HPDE6-E6E7 (cell line): ENCODE results near the gene DZIP1L.
"Not testable (repeated sequence)": the region's sequence is repeated elsewhere in the genome, so short reads cannot be mapped to it uniquely, and the experiment has no call there.

ENCODE experiments used
- DNase-seq: peaks from one replicate; pipeline ENCODE4 v3.0.0; 2011; ENCODE audit warnings: missing footprints; ENCODE audit errors: extremely low spot score

The DZIP1L gene, protein sequence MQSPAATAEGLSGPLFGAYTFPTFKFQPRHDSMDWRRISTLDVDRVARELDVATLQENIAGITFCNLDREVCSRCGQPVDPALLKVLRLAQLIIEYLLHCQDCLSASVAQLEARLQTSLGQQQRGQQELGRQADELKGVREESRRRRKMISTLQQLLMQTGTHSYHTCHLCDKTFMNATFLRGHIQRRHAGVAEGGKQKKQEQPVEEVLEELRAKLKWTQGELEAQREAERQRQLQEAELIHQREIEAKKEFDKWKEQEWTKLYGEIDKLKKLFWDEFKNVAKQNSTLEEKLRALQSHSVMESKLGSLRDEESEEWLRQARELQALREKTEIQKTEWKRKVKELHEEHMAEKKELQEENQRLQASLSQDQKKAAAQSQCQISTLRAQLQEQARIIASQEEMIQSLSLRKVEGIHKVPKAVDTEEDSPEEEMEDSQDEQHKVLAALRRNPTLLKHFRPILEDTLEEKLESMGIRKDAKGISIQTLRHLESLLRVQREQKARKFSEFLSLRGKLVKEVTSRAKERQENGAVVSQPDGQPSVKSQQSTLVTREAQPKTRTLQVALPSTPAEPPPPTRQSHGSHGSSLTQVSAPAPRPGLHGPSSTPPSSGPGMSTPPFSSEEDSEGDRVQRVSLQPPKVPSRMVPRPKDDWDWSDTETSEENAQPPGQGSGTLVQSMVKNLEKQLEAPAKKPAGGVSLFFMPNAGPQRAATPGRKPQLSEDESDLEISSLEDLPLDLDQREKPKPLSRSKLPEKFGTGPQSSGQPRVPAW

DNA sequence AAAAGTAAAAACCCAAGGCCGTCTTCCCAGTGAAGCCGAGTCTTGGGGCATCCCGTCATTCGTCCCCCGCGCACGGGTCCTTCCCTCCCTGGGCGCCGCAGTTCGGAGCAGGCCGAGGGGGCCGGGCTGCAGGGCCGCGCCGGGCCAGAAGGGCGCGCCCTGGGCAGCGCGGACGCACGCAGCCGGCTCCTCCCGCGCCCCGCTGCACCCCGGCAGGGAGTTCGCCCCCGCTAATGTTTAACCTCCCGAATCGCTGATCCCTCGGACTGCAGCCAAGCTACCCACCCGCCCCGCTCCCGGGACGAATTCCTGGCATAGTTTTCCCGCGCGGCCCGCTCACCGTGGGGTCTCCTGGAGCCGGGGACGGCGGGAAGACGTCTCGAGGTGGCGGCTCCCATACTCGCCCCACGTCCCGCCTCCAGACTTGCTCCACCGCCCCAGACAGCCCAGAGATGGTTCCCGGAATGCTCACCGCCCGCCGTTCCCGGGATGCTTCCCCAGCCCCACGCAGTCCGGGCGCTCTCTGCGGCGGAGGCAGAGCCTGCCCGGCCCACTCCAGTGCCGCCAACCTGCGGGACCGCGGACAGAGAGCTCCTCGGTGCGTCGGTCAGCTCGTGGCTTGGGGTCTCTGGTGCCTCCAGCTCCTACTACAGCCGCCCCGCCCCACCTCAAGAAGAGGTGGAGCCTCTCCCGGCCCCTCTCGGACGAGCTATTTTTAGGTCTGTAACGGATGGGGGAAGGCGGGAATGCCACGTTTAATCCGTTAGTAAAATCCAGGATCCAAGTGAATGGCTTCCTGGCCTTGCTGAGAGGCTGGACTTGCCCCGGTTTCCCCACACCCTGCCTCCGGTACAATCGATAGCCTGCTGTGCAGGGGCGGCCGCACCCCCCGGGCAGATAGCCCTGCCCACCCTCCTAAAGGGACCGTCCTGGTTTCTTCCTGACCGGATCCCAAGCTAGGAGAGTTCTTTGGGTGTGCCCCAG lies at the start of gene DZIP1L:
TSS of gene DZIP1L (minus strand) at position 621 of the 984 bp plus-strand sequence. CDS start 11,637 bp downstream, outside the sequence.
- DNase-seq = peak; percentile 49

DNA sequence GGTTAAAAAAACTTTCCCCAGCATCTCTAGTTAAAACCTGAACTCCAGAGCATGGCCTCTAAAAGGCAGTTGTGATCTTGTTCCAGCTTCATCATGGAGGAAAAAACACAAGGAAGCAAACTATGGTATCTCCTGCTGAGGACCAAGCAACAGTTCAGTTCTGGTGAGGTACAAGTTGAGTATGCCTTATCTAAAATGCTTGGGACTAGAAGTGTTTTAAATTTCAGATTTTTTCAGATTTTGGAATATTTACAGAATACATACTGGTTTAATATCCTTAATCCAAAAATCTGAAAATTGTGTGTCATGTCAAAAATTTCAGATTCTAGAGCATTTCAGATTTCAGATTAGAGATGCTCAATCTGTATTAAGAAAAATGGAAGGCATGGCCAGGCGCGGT lies 49.7 kb upstream of the DZIP1L start:
- DNase-seq = no peak

DNA sequence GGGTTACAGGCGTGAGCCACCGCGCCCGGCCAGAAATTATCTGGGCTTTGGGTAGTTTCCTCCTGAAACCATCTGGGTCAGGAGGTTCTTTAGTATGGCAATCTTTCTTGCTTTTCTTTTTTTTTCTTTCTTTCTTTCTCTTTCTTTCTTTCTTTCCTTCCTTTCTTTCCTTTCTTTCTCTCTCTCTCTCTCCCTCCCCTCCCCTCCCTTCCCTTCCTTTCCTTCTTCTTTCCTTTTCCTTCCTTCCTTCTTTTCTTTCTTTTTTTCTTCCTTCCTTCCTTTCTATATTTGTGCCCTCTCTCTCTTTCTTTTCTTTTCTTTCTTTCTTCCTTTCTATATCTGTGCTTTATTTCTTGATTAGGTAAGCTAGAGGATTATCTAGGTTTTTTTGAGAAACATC lies 42.3 kb upstream of the DZIP1L start:
- DNase-seq = no peak

DNA sequence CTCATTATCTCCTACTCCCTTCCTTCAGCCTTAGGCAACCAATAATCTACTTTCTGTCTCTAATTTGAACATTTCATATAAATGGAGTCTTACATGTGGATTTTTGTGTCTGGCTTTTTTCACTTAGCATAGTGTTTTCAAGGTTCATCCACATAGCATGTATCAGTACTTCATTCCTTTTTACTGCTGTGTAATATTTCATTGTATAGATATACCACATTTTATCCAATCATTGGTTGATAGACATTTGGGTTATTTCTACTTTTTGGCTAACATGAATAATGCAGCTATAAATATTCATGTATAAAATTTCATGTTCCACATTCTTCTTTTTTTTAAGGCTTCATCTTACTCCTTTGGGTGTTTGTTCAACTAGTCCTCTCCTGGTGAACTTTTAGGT lies 39.1 kb upstream of the DZIP1L start:
- no peak for DNase-seq

DNA sequence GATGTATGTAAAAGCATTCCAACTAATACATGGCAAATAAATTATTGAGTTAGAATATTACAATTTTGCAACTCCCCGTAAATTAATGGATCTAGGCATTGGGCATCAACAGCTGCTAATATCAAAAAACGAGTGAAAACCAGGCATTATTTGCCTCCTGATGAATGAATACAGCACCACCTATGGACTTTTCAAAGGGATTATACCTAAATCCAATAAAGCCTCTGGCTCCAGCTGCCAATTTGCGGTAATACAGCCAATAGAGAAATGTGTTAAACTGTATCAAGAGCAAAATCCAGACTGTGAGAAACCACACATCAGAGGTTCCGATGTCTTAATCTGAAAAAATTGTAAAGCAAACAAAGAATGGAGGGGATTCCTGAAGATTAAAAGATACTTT lies 33.1 kb upstream of the DZIP1L start:
- no peak for DNase-seq

DNA sequence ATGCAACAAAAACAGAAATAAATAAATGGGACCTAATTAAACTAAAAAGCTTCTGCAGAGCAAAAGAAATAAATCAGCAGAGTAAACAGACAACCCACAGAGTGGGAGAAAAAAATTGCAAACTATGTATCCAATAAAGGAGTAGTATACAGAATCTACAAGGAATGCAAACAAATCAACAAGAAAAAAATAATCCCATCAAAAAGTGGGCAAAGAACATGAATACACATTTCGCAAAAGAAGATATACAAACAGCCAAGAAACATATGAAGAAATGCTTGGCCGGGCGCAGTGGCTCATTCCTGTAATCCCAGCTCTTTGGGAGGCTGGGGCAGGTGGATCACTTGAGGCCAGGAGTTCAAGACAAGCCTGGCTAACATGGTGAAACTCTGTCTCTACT lies 26.8 kb upstream of the DZIP1L start:
- not testable (repeated sequence) for DNase-seq

DNA sequence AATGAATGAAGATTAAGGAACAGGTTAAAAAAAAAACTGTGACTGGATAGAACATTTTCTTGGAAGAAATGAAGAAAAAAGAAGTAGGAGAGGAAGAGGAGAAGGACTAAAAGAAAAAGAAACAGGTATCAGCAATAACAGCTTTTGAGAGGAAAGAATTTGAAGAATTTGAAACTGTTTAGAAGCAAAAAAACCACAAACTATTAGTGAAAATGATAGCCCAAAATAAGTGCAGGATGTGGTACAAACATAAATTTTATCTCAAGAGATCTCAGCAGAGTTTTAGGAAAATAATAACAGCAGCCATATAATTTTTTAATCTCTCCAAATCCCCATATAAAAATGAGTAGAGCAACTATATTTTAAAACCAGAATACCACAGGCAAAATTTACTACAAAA lies 25.5 kb upstream of the DZIP1L start:
- no peak for DNase-seq

DNA sequence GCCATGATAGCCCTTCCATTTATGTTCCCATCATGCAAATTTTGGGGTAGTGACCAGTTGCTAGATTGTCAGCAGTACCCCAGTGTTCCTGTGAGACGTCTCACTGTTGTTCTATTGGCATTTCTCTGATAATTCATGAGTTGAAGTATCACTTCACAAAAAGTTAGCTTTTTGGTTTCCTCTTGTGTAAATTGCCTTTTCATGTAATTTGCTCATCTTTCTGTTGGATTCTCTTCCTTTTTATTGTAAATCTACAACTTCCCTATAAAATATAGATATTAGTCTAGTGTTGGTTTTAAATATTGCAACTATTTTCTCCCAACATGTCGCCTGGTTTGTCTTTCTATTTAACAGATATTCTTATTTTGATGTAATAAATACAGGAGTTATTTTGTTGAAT lies 24.3 kb upstream of the DZIP1L start:
- DNase-seq = no peak

DNA sequence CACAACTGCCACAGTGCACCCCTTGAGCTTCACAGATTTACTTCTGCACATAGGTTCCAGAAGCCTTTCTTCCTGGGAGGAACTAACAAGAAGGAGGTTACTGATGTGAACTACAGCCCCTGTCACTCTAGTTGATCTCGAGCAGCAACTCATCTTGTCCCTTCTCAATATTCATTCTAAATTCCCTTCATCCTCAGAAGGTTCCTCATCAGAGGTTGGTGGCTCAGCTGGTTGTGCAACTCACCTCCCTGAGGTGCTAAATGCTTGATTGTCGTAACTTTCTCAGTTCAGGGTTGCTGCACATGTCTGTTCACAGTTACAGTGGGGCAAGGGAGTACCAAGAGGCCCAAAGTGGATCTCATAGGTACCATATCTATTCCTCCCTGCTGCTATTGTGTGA lies 22.5 kb upstream of the DZIP1L start:
- no peak for DNase-seq

DNA sequence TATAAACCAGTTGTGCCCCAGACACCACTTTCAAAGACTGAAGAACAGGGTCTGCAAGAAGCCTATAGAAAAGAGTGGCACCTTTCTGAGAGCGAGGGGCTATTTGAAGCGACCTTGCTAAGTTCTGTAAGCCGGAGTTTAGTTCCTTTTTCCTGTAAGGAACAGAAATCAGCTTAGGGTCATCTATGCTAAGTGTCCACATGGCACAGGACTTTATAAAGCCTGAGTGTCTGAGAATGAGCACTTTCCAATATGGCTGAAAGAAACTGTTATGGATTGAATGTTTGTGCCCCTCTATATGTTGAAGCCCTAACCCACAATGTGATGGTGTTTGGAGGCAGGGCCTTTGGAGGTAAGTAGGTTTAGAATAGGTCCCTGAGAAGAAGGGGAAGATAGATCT lies 20.8 kb upstream of the DZIP1L start:
- no peak for DNase-seq

DNA sequence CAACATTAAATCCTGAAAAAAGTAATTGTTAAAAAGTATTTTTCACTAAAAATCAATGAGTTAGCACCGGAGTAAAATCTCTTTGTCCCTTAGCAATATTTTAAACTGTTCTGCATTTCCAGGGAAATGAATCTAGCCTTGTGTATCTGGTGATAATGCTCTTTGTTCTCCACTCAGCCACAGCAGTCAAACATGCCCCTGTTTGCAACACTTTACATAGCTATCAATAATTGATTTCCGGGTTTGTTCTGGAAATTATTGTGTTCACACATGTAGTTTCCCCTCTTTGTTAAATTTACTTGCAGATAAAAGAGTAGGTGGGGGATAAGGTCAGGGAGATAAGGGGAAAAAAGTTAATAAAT lies 20.4 kb upstream of the DZIP1L start:
- DNase-seq = no peak

DNA sequence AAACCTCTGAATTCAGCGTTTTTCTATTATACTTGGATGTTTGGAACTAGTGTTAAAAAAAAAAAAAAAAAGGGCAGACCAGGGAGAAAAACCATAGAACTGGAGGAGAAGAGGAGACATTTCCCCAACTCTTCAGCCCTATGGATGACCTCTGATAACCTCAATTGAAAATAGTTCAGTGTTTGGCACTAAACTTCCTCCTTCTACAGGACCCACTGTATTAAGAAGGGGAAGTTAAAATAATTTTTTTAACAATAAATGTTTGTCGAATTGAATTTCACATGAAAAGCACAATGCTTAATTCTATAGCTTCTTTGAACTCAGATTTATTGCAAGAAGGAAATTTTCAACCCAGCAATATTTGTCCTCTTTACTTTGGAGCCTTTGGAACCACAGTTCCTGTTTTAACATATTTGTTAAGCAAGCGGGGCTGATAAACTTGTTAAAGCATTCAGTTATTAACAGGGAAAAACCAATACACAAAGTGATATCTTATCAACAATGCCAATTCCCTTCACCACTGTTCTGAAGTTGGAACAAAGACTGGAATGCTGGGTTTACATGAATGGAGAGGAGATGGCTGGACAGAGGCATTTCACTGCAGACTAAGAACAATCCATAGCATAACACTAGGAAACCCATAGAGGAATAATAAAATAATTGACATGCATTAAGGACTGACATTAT lies 19.9 kb upstream of the DZIP1L start:
- no peak for DNase-seq

DNA sequence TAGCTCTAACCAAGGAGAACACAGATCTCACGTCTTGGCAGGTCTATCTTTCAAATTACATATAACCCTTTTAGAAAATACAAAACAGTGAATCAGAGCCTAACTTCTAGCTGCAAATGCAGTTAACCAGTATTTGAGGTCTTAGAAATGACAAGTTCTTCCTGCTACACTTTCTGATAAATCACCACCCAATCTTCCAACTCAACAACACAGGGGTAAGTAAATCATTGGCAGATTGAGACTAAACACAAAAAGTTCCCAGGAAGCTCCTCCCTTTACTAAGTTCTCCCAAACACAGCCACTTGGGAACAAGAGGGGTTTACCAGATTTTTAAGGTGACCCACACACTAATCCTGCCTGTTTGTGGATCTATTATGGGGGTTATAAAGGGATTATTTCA lies 16.8 kb upstream of the DZIP1L start, which contains the start of gene A4GNT:
TSS of gene A4GNT (minus strand) at position 152 of the 400 bp plus-strand sequence. CDS start 1,134 bp downstream, outside the sequence.
- no peak for DNase-seq

DNA sequence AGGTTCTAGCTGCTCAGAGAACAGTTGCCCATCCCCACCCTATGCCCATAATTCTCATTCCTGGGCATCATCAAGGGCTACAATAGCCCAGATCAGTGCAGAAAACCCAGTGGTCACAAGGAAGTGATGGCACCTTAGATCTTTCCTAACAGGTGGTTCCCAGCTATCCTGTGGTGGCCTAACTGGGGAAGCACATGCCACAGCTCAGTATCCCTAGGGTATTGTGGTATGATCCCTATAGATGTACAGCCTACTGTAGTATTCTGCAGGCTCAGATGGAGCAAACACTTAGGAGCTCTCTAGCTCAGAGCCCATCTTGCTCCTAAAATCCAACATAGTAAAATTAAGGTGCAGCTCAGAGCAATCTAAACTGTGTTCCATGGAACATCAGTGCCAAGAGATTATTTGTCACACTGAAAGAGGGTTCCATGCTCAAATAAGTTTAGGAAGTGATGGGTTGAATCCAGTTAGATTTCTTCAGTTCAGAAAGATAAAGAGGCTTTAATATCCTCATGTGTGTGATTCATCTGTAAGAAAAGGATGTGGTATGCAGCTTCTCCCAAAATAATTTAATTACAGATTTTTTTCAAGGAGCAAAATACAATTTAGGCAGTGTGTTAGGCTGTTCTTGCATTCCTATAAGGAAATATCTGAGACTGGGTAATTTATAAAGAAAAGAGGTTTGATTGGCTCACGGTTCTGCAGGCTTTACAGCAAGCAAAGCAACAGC lies 12.4 kb upstream of the DZIP1L start:
- DNase-seq = no peak

DNA sequence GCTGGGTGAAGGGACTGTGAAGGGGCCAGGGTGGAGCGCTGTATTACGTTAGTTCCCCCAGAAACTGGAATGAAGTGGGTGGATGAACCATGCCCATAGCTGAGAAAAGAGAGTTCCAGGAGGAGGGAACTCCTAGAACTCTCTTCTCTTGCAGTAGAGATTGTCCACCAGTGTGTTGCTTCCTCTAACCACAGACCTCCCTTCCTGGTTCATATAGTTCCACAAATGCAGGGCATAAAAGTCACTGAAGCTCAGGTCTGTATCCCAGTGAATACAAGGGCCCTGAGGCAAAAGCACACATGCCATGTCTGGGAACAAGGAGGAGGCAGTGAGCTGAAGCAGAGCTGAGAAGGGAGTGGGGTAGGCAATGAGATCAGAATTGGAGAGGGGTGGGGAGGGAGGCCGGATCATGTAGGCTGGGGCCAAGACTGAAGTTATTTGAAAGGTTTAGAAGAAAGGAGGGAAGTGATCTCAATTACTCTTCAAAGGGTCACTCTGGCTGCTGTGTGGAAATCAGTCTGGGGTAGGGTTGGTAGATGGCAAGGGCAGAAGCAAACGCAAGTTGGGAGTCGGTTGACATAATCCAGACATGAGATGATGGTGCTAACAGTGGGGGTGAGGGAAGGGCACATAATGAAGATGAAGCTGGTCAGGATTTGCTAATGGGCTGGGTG lies 10.3 kb upstream of the DZIP1L start:
- DNase-seq = no peak

DNA sequence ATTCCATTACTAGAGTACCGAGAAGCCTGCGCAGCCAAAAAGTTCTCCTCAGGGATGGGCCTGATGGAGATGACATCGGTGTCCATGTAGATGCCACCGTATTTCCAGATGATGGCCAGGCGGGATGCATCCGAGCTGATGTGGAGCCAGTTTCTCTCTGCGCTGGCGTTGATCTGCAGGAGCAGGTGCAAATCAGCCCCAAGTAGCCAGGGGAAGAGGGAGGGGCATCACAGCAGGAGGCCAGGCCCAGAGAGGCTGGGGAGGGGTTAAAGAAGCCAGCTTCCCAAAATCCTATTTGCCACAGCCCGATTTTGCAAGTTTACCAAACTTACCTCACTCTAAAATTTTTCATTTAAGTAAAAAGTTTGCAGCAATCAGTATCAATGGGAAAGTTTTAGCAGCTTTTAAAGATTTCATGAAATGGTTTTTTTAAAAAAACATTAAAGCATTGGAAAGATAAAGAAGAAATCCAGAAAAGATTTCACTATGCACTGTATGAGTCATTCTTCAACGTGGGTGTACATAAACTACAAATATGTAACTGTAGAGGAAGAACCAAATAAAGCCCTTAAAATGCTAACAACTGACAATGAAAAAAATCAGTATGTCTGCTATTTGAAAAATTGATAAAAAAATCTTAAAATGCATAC lies 9.4 kb upstream of the DZIP1L start:
- no peak for DNase-seq

DNA sequence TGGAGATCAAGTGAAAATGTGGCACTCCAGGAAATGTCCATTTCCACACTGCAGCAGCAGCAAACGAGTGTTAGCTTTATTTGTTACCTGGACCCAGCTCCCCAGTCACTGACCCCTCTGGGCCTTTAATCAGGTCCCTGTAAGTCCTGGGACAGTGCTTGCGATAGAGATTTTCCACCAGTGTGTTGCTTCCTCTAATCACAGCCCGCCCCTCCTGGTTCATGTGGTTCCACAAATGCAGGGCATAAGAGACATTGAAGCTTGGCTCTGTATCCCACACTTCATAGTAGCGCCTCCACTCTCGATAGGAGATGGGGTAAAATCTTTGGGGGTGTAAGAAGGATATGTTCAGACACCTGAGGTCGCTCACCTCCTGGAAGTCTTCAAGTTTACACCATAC lies 8.8 kb upstream of the DZIP1L start:
- DNase-seq = no peak

DNA sequence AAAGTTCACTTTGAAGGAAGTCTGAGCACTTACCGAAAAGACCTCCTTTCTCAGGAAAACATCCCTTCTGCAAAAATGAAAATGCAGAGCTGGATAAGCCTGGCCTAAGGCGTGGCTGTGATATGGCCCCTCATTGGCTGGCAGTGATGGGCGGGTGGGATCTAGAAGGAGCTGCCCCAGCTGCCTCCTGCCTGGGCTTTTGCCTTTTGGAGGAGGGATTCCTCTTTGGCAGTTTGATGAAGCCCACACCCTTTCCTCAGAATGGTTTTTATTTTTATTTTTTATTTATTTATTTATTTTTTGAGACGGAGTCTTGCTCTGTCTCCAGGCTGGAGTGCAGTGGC lies 4.0 kb upstream of the DZIP1L start:
- DNase-seq = no peak

DNA sequence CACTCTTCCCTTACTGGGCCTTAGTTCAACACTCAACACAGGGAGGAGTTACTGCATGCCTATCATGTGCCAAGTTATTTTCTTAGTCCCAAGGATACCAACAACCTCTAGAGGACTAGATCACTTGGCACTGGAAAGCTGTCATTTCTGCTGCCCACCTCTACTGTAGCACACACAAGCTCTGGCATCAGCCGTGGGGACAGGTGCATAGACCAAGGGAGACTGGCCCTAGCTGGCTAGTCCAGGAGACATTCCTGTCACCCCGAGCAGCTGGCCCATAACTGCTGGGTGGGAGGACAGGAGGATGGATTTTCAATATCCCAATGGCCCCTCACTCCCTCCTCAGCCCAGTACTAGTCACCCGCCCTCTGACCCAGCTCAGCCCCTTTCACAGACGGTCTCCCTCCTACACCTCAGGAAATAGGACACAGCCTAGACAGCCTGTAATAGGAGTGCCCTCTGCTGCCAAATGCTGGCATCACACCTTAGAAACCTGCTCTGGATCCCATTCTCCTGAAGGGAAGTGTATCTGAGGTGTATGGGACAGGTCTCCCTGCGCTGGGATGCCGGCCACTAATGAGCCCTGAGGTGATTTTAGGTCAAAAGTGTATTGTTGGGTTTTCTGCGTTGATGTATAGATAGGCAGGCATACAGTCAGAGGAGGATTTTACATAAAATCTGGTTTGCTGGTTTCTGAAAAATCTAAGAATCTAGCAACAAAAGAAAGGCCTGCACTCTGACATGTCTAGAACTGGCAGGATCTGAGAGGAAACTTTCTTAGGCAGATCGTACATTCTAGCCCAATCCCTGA lies 3.4 kb upstream of the DZIP1L start:
- peak; percentile 77 for DNase-seq
